Measurements from ENCODE around the gene TRIM4.
"Not testable (repeated sequence)": the region's sequence is repeated elsewhere in the genome, so short reads cannot be mapped to it uniquely, and the experiment has no call there.

TRIM4 gene, protein sequence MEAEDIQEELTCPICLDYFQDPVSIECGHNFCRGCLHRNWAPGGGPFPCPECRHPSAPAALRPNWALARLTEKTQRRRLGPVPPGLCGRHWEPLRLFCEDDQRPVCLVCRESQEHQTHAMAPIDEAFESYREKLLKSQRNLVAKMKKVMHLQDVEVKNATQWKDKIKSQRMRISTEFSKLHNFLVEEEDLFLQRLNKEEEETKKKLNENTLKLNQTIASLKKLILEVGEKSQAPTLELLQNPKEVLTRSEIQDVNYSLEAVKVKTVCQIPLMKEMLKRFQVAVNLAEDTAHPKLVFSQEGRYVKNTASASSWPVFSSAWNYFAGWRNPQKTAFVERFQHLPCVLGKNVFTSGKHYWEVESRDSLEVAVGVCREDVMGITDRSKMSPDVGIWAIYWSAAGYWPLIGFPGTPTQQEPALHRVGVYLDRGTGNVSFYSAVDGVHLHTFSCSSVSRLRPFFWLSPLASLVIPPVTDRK

DNA sequence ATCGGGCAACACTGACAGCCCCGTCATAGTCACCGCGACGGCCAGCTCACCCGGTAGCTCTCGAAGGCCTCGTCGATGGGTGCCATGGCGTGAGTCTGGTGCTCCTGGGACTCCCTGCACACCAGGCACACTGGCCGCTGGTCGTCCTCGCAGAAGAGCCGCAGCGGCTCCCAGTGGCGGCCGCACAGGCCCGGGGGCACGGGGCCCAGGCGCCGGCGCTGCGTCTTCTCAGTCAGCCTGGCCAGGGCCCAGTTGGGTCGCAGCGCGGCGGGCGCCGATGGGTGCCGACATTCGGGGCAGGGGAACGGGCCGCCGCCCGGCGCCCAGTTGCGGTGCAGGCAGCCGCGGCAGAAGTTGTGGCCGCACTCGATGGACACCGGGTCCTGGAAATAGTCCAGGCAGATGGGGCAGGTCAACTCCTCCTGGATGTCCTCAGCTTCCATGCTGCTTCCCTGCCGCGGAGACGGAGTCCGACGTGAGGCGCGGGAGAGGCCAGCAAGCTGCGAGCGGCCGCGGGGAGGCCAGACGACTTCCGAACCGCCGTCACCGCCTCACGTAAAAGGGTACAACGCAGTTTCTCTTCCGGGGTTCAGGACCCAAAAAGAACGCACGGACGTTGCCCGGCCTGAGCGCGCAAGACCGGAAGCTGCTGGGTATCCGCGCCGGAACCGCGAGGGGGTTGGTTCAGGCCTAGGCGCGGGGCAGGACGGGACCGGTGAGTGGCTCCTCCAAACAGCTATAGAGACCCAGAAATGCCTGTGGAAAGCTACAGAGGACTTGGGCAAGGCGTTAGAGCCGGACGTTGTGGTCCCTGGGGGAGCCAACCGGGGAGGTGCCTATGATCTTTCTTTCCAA lies at the start of gene TRIM4:
Gene TRIM4 (minus strand): TSS at position 572 of the 855 bp plus-strand sequence. CDS start 129 bp downstream, at position 443.
- peak; percentile 59 for DNase-seq

DNA sequence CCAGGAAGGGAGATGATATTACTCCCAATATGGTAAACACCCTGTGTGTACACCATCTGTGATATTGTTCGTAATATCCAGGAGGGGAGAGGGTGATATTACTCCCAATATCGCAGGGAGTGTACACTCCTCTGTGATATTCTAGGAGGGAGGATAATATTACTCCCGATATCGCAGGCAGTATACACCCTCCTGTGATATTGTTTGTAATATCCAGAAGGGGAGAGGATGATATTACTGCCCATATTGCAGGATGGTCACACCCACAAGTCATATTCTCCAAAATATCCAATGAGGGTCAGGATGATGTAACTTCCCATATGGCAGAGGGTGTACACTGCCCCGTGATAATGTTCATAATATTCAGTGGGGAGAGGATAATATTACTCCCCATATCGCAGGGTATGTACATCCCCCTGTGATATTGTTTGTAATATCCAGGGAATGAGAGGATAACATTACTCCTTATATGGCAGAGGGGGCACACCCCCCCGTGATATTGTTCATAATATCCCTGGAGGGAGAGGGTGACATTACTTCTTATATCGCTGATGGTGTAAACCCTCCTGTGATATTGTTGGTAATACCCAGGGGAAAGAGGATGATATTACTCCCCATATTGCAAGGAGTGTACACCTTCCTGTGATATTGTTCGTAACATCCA lies 39.4 kb upstream of the TRIM4 start:
- no peak for DNase-seq

DNA sequence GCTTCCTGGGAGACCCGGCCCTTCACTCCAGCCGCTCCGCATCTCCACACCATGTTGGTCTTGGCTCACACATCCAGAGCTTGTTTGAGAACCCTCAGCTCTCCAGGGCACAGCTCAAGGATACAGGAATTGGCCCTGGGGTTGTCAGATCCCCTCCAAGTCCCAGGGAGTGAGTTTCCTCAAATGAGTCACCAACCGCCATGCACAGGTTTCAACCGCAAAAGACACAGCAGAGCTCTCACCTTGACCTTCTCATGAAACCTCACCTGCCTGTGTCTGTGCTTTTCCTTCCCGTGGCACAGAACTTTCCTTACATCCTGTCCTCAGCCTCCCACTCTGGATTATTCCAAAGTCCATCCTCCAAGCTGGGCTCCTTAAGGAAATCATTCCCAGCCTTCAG lies 35.9 kb upstream of the TRIM4 start:
- DNase-seq, result no peak

DNA sequence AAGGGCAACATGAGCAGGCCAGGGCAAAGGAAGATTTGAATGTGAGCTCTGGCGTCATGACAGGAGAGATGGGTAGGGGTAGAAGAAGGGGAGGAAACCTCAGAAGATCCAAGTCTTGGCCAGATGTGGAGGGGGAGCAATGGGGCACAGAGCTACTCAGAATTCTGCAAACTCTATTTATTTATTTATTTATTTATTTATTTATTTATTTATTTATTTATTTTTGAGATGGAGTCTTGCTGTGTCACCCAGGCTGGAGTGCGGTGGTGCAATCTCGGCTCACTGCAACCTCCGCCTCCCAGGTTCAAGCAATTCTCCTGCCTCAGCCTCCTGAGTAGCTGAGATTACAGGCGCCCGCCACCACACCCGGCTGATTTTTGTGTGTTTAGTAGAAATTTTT lies 35.3 kb upstream of the TRIM4 start:
- not testable (repeated sequence) for DNase-seq

DNA sequence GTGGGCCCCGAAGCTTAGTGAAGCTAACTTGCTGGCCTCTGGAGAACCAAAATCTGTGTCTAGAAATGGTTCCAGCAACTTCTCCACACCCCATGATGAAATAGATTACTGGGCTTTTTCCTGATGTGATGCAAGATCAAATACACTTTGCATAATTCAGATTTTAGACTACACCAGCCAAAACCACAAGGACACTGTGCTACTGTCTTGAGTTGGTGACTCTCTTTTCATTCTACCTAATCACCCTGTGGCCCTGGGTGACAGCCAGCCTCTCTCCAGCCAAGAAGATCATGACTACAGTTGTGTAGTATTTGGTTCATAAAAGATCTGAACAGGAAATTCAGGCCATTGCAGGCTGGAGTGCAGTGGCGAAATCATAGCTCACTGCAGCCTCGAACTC lies 34.3 kb upstream of the TRIM4 start:
- no peak for DNase-seq

DNA sequence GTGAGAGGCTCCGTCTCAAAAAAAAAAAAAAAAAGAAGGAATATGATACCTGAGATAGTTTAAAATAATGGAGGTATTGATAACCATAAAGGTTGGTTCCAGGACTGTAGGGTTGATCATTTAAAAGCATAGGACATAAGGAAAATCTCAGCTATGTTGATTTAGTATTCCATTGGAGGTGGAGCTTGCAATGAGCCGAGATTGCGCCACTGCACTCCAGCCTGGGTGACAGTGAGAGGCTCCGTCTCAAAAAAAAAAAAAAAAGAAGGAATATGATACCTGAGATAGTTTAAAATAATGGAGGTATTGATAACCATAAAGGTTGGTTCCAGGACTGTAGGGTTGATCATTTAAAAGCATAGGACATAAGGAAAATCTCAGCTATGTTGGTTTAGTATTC lies 33.3 kb upstream of the TRIM4 start:
- not testable (repeated sequence) for DNase-seq

DNA sequence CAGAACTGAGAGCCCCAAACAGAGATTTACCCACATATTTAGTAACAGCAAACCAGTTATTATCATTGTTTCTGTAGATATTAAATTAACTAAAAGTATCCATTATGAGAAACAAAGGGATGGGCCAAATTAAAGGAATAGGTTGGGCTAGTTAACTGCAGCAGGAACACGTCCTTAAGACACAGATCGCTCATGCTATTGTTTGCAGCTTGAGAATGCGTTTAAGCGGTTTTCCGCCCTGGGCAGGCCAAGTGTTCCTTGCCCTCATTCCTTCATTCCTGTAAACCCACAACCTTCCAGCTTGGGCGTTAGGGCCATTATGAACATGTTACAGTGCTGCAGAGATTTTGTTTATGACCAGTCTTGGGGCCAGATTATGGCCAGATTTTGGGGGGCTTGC lies 31.5 kb upstream of the TRIM4 start:
- DNase-seq, result not testable (repeated sequence)

DNA sequence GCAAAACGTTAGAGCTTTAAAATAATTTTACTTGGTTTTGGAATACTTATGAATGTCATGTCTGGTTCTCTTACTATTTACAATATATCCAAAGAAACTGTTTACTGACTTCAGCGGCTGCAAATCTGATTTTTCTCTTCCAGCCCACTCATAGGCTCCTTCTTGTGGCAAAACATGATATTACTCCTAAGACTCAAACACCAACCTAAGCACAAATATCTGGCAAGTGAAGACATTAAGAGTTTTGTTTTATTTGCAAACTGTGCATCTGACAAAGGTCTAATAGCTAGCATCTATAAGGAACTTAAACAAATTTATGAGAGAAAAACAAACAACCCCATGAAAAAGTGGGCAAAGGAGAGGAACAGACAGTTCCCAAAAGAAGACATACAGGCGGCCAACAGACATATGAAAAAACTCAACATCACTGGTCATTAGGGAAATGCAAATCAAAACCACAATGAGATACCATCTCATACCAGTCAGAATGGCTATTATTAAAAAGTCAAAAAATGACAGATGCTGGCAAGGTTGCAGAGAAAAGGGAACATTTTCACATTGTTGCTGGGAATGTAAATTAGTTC lies 30.4 kb upstream of the TRIM4 start:
- no peak for DNase-seq

DNA sequence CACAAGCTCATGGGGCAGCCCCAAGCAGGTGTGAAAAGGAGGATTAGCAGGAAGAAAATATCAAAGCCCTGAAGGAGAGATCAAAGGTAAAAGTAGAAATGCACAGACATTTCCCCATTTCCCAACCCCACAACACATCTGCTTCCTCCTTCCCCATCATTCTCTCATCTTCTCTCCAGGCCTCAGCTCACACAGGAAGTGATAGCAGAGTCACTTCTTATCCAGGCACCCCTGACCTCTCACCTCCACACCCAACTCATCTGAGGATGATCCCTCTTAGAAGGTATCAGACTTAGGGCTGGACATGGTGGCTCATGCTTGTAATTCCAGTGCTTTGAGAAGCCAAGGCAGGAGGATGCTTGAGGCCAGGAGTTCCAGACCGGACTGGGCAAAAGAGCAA lies 28.3 kb upstream of the TRIM4 start:
- DNase-seq, result no peak

DNA sequence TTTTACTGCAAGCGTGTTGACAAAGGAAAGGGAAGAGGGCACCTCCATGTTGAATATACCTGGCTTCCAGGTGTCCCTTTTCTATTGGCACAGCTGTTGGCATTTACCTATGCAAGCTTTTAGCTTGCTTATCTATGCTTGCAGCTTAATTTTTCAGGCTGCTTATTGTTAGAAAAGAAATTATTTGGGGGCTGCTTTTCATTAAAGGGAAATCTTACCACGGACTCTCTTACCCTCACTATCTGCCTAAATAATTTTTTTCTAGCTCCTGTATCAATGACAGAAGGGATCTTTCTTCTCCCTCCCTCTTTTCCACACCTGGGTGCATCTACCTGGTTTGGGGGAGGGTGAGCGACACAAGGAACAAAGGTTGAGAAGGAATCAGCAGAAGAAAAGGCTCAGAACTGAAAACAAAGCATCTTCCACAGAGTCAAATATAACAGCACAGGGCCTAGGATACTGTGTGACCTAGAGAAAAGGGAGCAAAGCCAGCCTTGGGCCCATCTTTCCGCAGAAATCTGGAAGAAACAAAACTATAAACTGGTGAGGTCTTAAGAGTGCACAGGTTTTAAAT lies 25.3 kb upstream of the TRIM4 start:
- DNase-seq, result no peak

DNA sequence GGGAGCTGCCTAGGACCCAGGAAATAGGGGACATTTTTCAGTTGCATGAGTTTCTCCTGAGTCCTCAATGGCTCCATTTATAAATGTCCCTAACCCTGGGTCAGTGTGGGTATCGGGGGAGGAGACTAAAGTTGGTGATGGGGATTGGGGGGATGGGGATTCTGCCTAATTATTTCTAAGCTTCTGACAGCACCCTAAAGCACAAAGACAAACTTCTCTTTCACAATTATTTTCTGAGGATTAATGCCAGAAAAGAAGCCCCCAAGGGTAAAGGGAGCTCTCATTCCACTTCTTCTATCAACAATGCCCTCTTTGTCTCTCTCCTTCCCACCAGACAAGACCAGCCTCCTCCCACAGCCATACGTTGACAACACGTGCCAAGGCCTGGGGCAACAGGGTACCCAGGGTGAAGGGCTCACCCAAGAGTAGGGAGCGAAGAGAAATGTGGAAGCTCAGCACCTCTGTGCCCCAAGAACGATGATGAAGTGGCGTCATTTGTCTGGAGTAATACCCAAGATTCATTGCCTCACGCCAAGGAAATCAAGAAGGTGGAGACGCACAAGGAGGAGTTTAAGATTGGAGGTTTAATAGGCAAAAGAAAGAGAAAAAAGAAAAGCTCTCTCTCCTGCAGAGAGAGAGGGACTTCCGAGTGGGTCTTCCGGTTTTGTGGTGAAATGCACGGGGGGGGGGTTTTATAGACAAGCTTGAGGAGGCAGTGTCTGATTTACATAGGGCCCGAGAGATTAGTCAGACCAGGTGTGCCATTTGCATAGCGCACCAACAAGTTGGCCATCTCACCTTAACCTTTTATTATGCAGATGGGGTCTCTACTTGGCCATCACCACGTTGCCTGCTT lies 24.5 kb upstream of the TRIM4 start:
- no peak for DNase-seq

DNA sequence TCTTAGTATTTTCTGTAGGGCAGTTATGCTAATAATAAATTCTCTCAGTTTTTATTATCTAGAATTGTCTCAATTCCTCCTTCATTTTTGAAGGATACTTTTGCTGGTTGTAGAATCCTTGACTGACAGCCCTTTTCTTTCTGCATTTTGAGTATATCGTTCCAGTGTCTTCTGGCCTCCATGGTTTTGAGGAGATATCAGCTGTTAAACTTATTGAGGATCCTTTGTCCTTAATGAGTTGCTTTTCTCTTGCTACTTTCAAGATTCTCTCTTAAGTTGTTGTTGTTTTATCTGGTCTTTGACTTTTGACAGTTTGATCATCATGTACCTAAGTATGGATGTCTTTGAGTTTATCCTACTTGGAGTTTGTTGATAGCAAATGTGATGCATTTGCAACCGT lies 19.0 kb upstream of the TRIM4 start:
- DNase-seq, result no peak

DNA sequence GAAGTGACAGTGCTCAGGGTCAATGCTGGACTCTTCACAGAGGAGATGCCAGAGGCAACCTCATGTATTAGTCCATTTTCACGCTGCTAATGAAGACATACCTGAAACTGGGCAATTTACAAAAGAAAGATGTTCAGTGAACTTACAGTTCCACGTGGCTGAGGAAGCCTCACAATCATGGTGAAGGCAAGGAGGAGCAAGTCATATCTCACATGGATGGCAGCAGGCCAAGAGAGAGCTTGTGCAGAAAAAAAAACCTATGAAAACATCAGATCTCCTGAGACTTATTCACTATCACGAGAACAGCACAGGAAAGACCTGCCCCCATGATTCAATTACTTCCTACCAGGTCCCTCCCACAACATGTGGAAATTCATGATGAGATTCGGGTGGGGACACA lies 15.7 kb upstream of the TRIM4 start:
- DNase-seq, result not testable (repeated sequence)

DNA sequence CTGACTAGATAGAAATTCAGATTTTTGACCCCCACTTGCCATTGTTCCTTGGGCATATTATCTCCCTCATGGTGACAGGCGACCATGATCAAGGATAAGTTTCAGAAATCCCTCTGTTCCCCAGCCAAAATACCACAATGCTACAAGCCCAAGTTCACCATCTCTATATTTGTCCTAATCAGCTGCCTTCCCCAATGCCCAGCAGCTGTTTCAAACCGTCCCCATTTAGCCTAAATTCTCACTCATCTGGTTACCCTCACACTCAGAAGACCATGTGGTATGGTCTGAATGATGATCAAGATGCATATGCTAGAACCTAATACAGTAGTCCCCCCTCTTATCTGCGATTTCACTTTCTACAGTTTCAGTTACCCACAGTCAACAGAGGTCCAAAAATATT lies 11.0 kb upstream of the TRIM4 start:
- DNase-seq, result no peak

DNA sequence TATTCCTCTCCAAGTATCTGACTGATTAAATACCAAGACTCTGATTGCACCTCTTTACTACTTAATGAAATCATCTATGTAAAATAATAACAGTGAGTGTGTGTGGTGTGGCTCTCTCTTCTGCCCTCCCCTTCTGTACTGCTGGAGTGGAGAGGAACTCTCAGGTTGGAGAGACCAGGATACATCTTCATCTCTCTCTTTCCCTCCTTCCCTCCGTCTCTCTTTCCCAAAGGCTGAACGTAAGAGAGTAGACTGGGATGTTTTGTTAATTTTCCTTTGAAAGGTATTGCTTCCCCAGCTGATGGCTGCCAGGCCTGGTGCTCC lies 10.4 kb upstream of the TRIM4 start:
- no peak for DNase-seq

DNA sequence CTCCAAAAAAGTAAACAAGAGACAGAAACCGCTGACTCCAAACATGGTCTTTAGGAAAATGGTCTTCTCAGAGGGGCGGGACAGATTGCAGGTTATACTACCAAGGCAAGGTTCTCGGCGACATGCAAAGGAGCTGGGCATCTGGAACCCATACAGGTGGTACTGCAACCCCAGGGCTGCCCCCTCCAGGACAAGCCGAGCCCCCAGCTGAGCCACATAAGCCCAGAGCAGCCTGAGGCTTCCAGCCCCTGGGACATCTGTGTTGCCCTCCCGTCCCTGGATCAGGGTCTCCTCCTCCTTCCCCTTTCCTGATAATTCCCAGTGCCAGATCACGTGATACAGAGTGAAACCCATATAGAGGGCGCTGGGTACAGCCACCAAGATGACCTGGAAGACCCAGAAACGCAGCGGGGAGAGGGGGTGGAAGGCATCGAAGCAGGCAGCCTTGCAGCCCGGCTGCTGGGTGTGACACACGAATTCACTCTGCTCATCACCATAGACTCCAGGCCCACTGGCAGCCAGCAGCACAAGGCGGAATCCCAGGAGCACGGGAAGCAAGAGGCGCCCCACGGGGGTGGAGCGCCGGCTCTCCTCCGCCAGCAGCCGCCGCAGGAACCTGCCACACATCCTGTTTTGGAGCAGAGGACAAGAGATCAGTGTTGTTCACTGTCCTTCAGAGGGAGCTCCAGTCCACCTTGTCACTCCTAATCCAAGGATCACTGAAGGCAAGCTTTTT lies 9.8 kb upstream of the TRIM4 start, which contains the start of gene GJC3:
Gene GJC3 (minus strand): TSS at position 627 of the 736 bp plus-strand sequence. CDS start 0 bp downstream, at position 627.
- no peak for DNase-seq

DNA sequence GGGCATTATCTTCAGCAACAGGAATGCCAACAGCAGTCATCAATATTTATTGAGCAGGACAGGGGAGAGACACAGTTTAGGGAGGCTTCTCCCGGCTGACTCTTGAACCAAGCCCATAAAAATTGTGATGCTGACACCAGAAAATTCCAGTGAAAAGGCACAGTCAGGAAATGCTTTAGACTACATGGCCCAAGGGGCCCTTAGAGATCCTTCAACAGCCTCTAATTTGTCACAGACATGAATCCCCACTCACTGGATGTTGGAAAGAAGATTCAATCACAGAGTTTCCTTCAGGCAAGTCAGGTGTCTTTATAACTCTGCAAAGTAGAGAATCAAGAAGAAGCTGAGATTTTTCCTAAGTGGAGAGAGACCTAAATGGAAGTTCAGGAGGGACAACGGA lies 8.9 kb upstream of the TRIM4 start:
- no peak for DNase-seq

DNA sequence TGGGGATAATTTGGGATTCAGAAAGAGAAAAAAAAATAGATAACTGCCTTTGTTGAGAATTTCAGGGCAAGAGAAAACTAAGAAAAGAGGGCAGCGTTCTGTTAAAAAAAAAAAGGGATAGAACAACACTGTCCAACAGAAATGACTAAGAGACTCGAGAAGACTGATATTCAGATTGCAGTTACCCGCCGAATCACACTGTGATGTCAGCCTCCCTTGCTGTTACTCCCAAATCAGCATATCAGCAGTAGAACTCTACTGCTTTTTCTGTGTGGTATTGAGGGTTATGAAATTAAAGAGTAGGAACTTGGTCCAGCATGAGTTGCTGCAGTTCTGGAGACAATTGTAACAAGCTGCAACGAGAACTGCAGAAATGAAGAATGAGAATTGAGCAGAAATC lies 8.2 kb upstream of the TRIM4 start:
- DNase-seq, result no peak

DNA sequence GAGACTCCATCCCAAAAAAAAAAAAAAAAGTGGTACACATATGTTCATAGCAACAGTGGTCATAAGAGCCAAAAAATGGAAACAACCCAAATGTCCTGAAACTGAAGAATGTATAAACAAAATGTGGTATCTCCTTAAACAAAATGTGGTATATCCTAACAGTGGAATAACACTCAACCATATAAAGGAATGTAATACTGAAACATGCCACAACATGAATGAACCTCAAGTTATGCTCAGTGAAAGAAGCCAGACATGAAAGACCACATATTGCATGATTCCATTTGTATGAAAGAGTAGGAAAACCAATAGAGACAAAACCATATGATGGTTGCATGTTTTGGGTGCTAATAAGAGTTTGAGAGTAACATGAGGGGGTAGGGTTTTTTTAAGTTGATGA lies 7.0 kb upstream of the TRIM4 start:
- DNase-seq, result no peak

DNA sequence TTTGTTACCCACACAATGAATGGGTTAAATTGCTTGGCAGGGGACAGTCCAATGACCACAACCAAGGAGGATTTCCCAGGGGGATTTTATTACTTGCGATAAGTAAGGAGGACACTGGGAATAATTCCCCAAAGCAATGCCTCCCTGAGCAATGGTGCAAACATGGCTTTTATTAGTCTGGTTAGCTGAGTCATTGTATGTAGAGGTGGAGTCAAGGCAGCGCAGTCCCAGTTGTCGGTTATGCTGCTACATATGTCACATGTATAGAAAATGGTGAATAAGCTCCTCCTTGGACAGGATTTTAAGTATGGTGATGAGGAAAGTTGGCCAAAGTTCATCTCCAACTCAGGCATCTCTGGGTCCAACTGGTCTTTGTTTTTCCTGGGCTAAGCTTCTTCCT lies 3.9 kb upstream of the TRIM4 start:
- no peak for DNase-seq

DNA sequence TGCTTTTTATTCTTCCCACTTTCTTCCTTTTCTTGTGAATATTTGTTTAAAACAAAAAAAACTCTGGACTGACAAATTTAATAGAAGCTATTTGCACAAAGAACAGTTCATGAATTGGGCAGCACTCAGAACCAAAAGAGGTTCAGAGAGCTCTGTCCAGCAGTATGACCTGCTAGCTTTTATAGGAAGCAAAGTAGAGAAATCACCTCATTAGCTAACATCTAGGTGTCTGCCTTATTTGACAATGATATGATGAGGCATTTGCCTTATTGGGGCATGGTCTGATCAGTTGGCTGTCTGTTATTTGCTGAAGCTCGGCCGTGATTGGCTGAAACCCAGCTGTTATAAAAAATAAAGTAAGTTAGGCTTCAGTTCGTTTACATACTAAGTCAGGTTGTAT lies 819 bp upstream of the TRIM4 start:
- no peak for DNase-seq
